Stimulated activated CD4-positive, alpha-beta T cell treated with anti-CD3 and anti-CD28 coated beads, Interleukin-4, amount 100 ng/mL, for 4 hours (primary cell): ENCODE data around the gene ZDBF2.
"Not testable (repeated sequence)": the region's sequence is repeated elsewhere in the genome, so short reads cannot be mapped to it uniquely, and the experiment has no call there.

Experiments
- DNase-seq, 2 experiments: peaks; one replicate each; pipeline ENCODE4 v3.0.0-alpha.2; 2020

Gene ZDBF2

DNA sequence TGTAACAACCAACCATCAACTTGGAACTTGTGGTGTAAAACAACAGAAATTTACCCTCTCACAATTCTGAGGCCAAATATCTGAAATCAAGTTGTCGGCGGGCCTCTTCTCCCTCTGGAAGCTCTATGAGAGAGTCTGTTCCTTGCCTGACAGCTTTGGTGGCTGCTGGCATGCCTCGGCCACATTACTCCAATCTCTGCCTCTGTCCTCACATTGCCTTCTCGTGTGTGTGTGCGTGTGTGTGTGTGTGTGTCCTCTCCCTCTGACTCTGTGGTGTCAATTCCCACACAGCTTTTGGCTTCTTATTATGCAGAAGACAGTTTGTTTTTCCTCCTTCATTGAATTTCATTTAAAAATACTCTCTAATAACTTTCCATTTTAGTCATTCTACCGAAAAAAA, 50.4 kb downstream of the ZDBF2 start:
- DNase-seq, result no peak

DNA sequence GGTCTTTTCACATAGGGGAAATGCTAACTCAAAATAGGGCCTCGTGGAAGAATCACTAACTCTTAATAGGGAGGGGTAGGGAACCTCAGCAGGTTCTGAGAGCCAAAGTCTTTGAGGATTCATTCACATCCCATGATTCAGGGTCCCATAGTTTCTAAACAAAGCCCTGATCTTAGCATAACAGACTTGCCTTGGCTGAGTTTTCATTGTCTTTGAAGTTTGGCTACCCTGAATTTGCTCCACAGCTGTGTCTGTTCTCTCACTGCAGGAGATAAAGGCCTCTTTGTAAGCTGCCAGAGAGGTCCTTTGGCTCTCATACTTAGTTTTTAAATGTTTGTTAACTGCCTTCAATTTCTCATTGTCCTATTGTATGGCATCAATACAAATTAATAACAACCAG, 54.5 kb downstream of the ZDBF2 start:
- DNase-seq, result no peak

DNA sequence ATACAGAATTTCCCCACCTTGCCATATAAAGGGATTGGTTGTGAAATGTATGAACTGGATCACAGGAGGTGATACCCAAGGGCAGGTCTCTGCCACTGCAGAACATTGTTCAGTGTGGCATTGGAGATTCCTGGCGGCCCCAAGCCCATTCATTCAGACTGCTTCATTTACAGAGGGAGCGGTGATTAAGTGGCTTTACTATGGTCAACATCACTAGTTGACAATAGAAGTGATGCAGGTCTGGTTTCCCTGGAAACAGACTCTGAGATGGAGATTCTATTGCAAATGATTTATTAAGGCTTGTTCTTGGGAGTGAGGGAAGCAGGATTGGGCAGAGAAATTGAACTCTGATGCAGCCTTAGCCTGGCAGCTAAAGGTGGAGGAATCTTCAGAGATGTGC, 62.4 kb downstream of the ZDBF2 start:
- DNase-seq, result no peak

DNA sequence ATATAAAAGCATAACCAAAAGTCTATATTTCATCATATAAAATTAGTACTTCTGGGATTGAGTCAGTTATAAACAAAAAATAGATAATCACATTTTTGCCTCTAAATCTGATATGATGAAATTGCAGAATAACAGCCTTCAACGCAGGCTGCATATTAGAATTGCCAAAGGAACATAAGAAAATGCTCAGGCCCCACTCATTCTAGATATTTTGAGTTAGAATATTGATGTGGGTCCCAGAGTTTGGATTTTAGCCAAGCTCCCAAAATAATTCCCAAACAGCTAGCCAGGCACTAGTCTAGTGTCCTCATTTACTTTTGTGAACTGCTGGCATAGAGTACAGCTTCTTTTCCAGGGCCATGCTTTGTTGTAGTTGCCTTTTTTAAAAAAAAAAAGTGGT, 63.5 kb downstream of the ZDBF2 start:
- no peak for DNase-seq

DNA sequence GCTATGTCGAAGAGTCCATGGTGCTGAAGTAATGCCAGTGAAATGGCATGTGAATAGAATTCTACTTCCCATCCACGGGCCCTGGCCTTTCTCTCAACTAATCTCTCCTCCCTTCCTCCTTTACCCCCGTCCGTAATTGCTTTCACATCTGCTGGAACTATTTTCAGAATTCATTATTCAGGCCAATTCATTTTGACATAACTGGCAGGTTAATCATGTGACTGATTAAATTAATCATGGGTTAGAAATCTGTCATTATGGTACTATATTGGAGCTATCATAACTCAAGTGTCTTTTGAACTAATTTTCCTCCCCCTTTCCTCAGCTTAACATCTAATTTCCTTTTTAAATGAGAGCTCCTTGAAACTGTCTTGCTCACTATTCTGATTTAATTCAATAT, 66.9 kb downstream of the ZDBF2 start:
- no peak for DNase-seq

DNA sequence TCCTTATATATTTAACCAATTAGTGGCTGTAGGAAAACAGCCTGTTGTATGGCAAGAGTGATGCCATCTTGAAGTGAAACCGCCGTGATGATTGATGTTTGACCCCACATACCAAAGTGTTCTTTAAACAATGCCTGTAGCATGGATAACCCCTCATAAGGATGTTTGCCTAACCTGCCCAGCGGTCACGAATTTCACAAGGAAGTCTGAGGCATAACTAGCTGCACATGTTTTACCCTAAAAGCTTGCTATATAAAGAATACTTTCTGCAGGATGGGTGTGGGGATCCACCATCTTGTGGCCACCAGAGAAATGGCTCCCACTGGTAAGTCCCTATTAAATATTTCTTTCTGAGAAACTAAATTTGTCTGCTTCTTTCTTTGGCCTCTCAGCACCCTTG, 68.7 kb downstream of the ZDBF2 start:
- no peak for DNase-seq

DNA sequence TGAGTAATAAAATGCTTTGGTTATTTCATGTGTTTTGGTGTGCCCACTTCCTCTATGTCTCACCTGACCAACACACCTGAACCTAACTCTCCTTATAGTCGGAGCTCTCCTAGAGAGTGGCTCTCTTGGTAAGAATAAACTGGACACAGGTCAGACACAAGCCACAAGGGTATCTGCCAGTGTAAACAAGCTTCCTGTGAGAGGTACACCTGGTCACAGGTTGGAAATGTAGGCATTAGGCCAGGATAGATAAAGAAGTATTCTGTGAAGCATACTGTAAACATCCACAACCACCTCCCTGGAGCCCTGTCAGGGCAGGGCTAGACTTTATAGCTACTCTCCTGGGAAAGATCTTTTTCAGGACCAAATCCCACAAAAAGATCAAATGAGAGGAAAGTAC, 69.4 kb downstream of the ZDBF2 start:
- DNase-seq, result no peak

DNA sequence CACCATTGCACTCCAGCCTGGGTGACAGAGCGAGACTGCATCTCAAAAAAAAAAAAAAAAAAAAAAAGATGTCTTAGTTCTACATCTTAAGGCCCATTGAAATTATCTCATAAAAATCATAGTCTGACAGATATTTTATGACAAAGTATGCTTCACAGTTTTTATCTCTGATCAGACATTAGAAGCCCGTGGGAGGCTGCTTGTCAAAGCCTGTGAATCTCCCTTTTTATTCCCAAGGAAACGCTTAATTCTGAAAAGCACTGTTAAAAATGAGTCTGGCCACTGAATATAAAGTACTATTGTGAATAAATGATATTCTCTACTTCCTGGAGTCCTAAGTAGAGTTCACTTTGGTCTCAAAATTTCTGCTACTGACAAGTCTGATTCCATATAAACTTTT, 71.1 kb downstream of the ZDBF2 start:
- no peak for DNase-seq

DNA sequence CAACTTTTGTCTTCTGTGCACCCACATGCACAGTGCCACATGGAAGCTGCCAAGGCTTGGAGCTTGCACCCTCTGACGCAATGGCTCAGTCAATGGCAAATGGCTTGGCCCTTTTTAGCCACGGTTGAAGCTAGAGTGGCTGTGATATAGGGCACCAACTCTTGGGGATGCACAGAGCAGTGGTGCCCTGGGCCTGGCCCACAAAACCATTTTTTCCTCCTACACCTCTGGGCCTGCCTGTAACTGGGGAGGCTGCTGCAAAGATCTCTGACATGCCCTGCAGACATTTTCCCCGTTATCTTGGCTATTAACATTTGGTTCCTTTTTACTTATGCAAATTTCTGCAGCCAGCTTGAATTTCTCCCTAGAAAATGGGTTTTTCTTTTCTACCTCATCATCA, 74.9 kb downstream of the ZDBF2 start:
- no peak for DNase-seq

DNA sequence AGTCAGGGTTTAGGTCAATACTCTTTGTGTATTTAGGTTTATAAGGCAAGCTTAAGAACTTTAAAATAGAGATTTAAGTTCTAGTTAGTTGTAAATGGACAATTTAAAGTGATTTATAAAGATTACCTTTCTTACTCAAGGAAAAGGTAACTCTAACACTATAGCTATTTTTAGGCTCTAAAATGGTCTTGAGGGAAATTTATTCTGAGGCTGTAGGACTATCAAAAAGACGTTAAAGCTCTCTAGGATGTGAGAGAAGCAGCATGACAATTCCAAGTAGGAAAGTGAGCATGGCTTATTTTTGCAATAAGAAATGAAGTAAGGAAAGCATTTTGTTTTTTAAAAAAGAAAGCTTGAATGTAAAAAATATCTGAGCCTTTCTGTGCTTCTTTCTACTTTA, 78.1 kb downstream of the ZDBF2 start:
- no peak for DNase-seq

DNA sequence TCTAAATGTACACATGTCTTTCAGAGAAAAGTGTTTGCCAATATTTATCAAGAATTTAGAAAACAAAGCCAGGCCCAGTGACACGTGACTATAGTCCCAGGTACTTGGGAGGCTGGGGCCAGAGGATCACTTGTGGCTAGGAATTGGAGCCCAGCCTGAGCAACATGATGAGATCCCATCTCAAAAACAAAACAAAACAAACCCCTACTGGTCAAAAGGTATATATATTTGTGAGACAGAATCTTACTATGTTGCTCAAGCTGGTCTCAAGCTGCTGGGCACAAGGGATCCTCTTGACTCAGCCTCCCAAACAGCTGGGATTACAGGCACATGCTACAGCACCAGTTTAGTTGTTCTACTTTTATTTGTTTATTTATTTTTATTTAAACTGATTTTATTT, 79.2 kb downstream of the ZDBF2 start:
- no peak for DNase-seq

DNA sequence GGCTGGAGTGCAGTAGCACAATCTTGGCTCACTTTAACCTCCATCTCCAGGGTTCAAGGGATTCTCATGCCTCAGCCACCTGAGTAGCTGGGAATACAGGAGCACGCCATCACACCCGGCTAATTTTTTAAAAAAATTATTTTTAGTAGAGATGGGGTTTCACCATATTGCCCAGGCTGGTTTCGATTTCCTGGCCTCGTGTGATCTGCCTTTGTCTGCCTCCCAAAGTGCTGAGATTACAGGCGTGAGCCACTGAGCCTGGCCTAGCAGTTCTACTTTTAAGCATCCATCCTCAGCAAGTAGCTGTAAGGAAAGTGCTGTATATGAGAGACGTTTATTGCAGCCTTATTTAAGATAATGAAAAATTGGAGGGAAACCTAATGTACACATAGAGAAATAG, 79.7 kb downstream of the ZDBF2 start:
- no peak for DNase-seq

DNA sequence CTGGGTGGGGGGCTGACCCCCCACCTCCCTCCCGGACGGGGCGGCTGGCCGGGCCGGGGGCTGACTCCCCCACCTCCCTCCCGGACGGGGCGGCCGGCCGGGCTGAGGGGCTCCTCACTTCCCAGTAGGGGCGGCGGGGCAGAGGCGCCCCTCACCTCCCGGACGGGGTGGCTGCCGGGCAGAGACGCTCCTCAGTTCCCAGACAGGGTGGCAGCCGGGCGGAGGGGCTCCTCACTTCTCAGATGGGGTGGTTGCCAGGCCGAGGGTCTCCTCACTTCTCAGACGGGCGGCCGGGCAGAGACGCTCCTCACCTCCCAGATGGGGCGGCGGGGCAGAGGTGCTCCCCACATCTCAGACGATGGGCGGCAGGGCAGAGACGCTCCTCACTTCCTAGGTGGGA, 82.4 kb downstream of the ZDBF2 start:
- DNase-seq, result not testable (repeated sequence)

DNA sequence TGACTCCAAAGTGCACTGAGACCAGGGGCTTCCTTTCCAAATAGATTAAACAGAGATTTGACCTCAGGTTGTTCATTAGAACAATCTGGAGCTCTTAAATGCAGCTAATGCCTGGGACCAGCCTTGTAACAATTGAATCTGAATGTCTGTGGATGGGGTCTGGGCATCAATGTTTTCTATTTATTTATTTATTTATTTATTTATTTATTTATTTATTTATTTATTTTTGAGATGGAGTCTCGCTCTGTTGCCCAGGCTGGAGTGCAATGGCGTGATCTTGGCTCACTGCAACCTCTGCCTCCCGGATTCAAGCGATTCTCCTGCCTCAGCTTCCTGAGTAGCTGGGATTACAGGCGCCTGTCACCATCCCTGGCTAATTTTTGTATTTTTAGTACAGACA, 86.4 kb downstream of the ZDBF2 start:
- not testable (repeated sequence) for DNase-seq

DNA sequence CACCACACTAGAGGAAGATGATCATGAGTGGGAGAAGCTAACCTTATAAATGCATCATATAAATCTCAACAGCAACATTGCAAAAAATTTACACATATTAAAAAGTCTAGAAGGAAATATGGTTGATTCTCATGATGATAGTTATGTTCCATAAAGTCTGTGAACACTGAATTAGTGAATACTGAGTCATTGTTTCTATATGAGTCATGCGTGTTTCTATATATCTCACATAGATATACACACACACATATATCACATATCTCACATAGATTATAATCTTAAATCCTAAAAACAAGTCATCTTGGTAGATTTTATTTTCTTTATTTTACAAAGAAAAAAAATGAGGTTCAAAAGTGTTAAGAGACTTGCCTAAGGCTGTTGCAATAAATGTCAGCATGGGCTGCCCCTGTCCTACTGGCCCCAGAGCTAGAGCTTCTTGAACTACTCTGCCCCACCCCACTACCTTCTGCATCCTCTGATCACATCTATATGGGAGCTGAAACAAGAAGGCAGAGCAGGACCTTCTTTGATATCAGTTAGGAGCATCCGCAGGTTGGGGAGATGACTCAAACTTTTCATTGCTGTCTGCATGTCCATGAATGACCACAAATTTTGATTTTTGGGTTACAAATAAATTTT, 87.1 kb downstream of the ZDBF2 start:
- no peak for DNase-seq
